K562 (cell line): Measurements from ENCODE around the gene LRFN3. TPM values are rescaled to one million over a fixed set of nuclear protein-coding genes. Genes with fewer than 3 reads are reported as not detected.
A peak's percentile ranks its signal among the peaks of the same experiment; 100 is the strongest.

Experiments
- CBX3 ChIP-seq, 2 experiments: IDR thresholded peaks; 1 replicate in 1 of 2; 2 replicates in 1 of 2; pipeline ENCODE4 v1.6.1; 2012; ENCODE audit warnings: inconsistent platforms in 2 of 2, low read length in 2 of 2, borderline replicate concordance in 1 of 2, control low read depth in 1 of 2
- CSDE1 ChIP-seq, 2 experiments: fragments of 450-650 bp; IDR thresholded peaks; 2 replicates each; pipeline ENCODE4 v1.6.1; 2016; ENCODE audit warnings: mild to moderate bottlenecking in 1 of 2
- EP400 ChIP-seq: fragments of 450-650 bp; IDR thresholded peaks from 2 replicates; pipeline ENCODE4 v1.6.1; 2017; ENCODE audit warnings: antibody characterized with exemption, mild to moderate bottlenecking, moderate library complexity
- ETV1 ChIP-seq: fragments of 450-650 bp; conservative IDR thresholded peaks from 2 replicates; pipeline ENCODE4 v1.6.1; 2016; ENCODE audit warnings: missing genetic modification characterization, control low read depth, low read depth, missing compliant biosample characterization
- ETV5 ChIP-seq: sonication (generic); formaldehyde crosslinking; IDR thresholded peaks from 2 replicates; pipeline ENCODE4 v1.4.0; 2020; ENCODE audit warnings: low read depth, mild to moderate bottlenecking, missing genetic modification reagents
- GABPA ChIP-seq: fragments of 200-800 bp; sonication (Bioruptor generic); conservative IDR thresholded peaks from 2 replicates; pipeline ENCODE4 v1.6.1; 2016; ENCODE audit warnings: low read depth, missing genetic modification characterization, missing compliant biosample characterization
- HCFC1 ChIP-seq: IDR thresholded peaks from 2 replicates; pipeline ENCODE4 v1.6.1; 2012; ENCODE audit warnings: low read depth, low read length, improper control_type of control experiment
- MBD2 ChIP-seq: sonication (generic); IDR thresholded peaks from 2 replicates; pipeline ENCODE4 v1.6.1; 2016; ENCODE audit warnings: low read depth, borderline replicate concordance
- MYC ChIP-seq, 2 experiments: fragments of 250-450 bp in 1 of 2; sonication (Bioruptor Pico) in 1 of 2; IDR thresholded peaks; 2 replicates each; pipeline versions ENCODE4 v1.5.1 to v1.6.1; 2012 to 2021; ENCODE audit warnings: low read depth in 2 of 2, borderline replicate concordance in 1 of 2, improper control_type of control experiment in 1 of 2, low read length in 1 of 2, mild to moderate bottlenecking in 1 of 2, moderate library complexity in 1 of 2
- NR2C1 ChIP-seq, 2 experiments: fragments of 450-650 bp; IDR thresholded peaks; 2 replicates each; pipeline ENCODE4 v1.6.1; 2017; ENCODE audit warnings: mild to moderate bottlenecking in 2 of 2, antibody characterized with exemption in 1 of 2, inconsistent platforms in 1 of 2, missing compliant biosample characterization in 1 of 2, missing genetic modification characterization in 1 of 2
- NRF1 ChIP-seq, 2 experiments: fragments of 450-650 bp; IDR thresholded peaks in 1 of 2; conservative IDR thresholded peaks in 1 of 2; 2 replicates each; pipeline ENCODE4 v1.6.1; 2014; ENCODE audit warnings: mild to moderate bottlenecking in 2 of 2
- POLR2AphosphoS5 ChIP-seq: IDR thresholded peaks from 2 replicates; pipeline ENCODE4 v1.6.1; 2011; ENCODE audit warnings: mild to moderate bottlenecking, low read depth, low read length, moderate library complexity; ENCODE audit not compliant: control insufficient read depth, insufficient read depth
- RBFOX2 ChIP-seq: fragments of 200-400 bp; formaldehyde crosslinking; IDR thresholded peaks from 2 replicates; pipeline ENCODE4 v1.6.1; 2017; ENCODE audit warnings: low read depth, mild to moderate bottlenecking, low read length, moderate library complexity
- SP1 ChIP-seq: sonication (generic); formaldehyde crosslinking; IDR thresholded peaks from 2 replicates; pipeline ENCODE4 v1.8.1; 2022; ENCODE audit warnings: mild to moderate bottlenecking, missing genetic modification reagents
- SRSF9 ChIP-seq: fragments of 200-400 bp; formaldehyde crosslinking; IDR thresholded peaks from 2 replicates; pipeline ENCODE4 v1.6.1; 2017; ENCODE audit warnings: low read depth, low read length, borderline replicate concordance
- STAG1 ChIP-seq: sonication (generic); formaldehyde crosslinking; IDR thresholded peaks from 2 replicates; pipeline ENCODE4 v1.5.0; 2020; ENCODE audit warnings: missing genetic modification reagents, borderline replicate concordance
- XRCC3 ChIP-seq: fragments of 450-650 bp; IDR thresholded peaks from 2 replicates; pipeline ENCODE4 v1.6.1; 2017; ENCODE audit warnings: mild to moderate bottlenecking, moderate library complexity
- XRCC5 ChIP-seq: fragments of 200-400 bp; formaldehyde crosslinking; IDR thresholded peaks from 2 replicates; pipeline ENCODE4 v1.6.1; 2017; ENCODE audit warnings: low read depth, mild to moderate bottlenecking, low read length
- ZFX ChIP-seq: sonication (generic); formaldehyde crosslinking; IDR thresholded peaks from 2 replicates; pipeline ENCODE4 v1.8.0; 2022; ENCODE audit warnings: mild to moderate bottlenecking, missing genetic modification reagents, moderate library complexity
- polyA plus RNA-seq, 8 experiments: library from polyadenylated mRNA; depleted of rRNA in 4 of 8; stranded (reverse) in 5 of 8; unstranded in 3 of 8; fragments of >200 nt; fragmentation: Nextera tagmentation in 2 of 8; fragmentation: Illumina TruSeq in 1 of 8; extraction: Ambion mirVana in 2 of 8; extraction: Trizol in 1 of 8; gene quantifications; 2 replicates each; pipeline versions ENCODE4 v1.2.1 to v1.2.3, GENCODE V29; 2011 to 2014; ENCODE audit warnings: inconsistent platforms in 1 of 8, missing spikeins in 1 of 8
- total RNA-seq, 7 experiments: library from RNA; depleted of rRNA in 6 of 7; stranded (reverse); fragments of >200 nt in 6 of 7; fragmentation: Illumina TruSeq in 2 of 7; extraction: Trizol in 2 of 7; gene quantifications; 2 replicates each; pipeline versions ENCODE4 v1.2.1 to v1.2.3, GENCODE V29; 2011 to 2021; ENCODE audit warnings: low replicate concordance in 1 of 7
- TF ChIP-seq, protein P1 (sequence below), 2 experiments: fragments of 450-650 bp; IDR thresholded peaks; 2 replicates each; pipeline ENCODE4 v1.6.1; 2018; ENCODE audit warnings: mild to moderate bottlenecking in 2 of 2, low read depth in 1 of 2; ENCODE audit not compliant: partially characterized antibody in 2 of 2
- TF ChIP-seq, protein P2 (sequence below): fragments of 250-450 bp; sonication (Bioruptor Pico); IDR thresholded peaks from 2 replicates; pipeline ENCODE4 v1.4.0; 2020

LRFN3 gene
- total and polyA plus RNA-seq, 9 of the 15 experiments (the other 6 are each of a cell fraction or from before 2014, with no cell fraction given) = 0.03 to 0.12 (median 0.11) TPM; not detected in 6

DNA sequence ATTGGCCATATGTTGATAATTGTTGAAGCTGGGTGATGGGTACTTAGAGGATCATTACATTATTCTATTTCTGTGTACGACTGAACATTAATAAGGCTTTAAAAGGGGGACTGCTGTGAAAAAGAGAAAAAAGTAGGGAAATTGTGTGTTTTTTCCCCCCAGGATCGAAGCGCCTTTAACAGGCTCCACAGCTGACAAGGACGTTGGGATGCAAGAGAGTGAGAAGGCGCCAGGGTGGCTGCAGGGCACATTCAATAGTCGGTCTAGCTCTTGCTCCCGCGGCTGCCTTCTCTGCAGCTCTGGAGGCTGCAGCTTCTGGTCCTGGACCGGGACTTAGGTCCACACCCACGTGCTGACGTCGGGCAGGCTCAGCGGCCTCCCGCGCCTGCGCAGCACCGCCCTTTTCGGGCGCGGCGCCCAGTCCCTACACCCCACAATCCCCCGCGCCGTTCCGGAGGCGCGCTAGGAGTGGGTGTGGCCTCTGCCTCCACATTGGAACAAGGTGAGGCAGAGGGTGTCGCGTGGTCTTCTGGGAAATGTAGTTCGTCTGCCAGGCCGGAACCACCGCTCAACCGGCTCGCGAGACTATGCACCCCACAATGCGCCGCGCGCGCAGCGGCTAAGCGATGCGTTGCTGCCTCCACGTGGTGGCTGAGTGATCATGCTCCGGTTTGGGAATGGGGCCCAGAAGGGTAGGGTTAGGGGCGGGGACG lies 4.9 kb upstream of the LRFN3 start (continued):
- peak; percentile 70 for TF ChIP-seq RBFOX2
- TF ChIP-seq CSDE1 (IDR thresholded peaks at IDR 0.05) = 0 out of 4 replicates have a peak, but pooled peaks of 1 of the 2 experiments have one; percentile 15
- TF ChIP-seq GABPA (tag) = peak; percentile 76
- TF ChIP-seq ZFX (CRISPR knock-in tag) = 0 out of 2 replicates have a peak, but pooled peaks have one; percentile 35
- TF ChIP-seq NR2C1 (IDR thresholded peaks at IDR 0.05) = no peak; the same call in 1 of the 2 replicates
- TF ChIP-seq NR2C1 (tag; IDR thresholded peaks at IDR 0.05) = peak; percentile 79
- peak; percentile 97 for TF ChIP-seq HCFC1
- TF ChIP-seq STAG1 (CRISPR knock-in tag) = peak; percentile 93
- 0 out of 2 replicates have a peak, but pooled peaks have one; percentile 69 for TF ChIP-seq XRCC5
- TF ChIP-seq SP1 (CRISPR knock-in tag) = peak; percentile 98
- TF ChIP-seq ETV5 (CRISPR knock-in tag) = peak; percentile 89; the same call in 1 of the 2 replicates
- peak; percentile 67; the same call in 1 of the 2 replicates for TF ChIP-seq MBD2
- peak in 1 of 2 experiments; percentile 63; a peak in 1 of 3 replicates for TF ChIP-seq CBX3 (IDR thresholded peaks at IDR 0.05; ENCODE audit: borderline replicate concordance in 1 of 2, low read length in 2 of 2)
- TF ChIP-seq NRF1 (conservative IDR thresholded peaks at IDR 0.05 in 1 of 2, IDR thresholded peaks at IDR 0.05 in 1 of 2) = peak; percentile 100
- TF ChIP-seq, protein P1, sequence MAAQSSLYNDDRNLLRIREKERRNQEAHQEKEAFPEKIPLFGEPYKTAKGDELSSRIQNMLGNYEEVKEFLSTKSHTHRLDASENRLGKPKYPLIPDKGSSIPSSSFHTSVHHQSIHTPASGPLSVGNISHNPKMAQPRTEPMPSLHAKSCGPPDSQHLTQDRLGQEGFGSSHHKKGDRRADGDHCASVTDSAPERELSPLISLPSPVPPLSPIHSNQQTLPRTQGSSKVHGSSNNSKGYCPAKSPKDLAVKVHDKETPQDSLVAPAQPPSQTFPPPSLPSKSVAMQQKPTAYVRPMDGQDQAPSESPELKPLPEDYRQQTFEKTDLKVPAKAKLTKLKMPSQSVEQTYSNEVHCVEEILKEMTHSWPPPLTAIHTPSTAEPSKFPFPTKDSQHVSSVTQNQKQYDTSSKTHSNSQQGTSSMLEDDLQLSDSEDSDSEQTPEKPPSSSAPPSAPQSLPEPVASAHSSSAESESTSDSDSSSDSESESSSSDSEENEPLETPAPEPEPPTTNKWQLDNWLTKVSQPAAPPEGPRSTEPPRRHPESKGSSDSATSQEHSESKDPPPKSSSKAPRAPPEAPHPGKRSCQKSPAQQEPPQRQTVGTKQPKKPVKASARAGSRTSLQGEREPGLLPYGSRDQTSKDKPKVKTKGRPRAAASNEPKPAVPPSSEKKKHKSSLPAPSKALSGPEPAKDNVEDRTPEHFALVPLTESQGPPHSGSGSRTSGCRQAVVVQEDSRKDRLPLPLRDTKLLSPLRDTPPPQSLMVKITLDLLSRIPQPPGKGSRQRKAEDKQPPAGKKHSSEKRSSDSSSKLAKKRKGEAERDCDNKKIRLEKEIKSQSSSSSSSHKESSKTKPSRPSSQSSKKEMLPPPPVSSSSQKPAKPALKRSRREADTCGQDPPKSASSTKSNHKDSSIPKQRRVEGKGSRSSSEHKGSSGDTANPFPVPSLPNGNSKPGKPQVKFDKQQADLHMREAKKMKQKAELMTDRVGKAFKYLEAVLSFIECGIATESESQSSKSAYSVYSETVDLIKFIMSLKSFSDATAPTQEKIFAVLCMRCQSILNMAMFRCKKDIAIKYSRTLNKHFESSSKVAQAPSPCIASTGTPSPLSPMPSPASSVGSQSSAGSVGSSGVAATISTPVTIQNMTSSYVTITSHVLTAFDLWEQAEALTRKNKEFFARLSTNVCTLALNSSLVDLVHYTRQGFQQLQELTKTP (IDR thresholded peaks at IDR 0.05; ENCODE audit: low read depth in 1 of 2, partially characterized antibody in 2 of 2) = peak in 1 of 2 experiments; percentile 96
- TF ChIP-seq MYC (IDR thresholded peaks at IDR 0.05; ENCODE audit: low read depth, low read length) = peak; percentile 83
- no peak for TF ChIP-seq MYC (CRISPR knock-in tag; IDR thresholded peaks at IDR 0.05; ENCODE audit: borderline replicate concordance, low read depth)
- peak; percentile 83 for TF ChIP-seq ETV1 (tag)
- TF ChIP-seq XRCC3 = no peak
- peak; percentile 37; the same call in 1 of the 2 replicates for TF ChIP-seq POLR2AphosphoS5
- TF ChIP-seq SRSF9 = no peak
- TF ChIP-seq, protein P2, sequence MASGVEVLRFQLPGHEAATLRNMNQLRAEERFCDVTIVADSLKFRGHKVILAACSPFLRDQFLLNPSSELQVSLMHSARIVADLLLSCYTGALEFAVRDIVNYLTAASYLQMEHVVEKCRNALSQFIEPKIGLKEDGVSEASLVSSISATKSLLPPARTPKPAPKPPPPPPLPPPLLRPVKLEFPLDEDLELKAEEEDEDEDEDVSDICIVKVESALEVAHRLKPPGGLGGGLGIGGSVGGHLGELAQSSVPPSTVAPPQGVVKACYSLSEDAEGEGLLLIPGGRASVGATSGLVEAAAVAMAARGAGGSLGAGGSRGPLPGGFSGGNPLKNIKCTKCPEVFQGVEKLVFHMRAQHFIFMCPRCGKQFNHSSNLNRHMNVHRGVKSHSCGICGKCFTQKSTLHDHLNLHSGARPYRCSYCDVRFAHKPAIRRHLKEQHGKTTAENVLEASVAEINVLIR (CRISPR knock-in tag) = peak; percentile 37; the same call in 1 of the 2 replicates
- peak; percentile 31; the same call in 1 of the 2 replicates for TF ChIP-seq EP400
